Endothelial cell of umbilical vein (primary cell): Measurements from ENCODE around the gene ME3. TPM values are rescaled to one million over a fixed set of nuclear protein-coding genes. Genes with fewer than 3 reads are reported as not detected.

Experiments
- BruUV-seq: library from RNA; stranded (reverse); fragments of 400-500 nt; replicated peaks from 2 replicates; lab custom pipeline; 2021; lab: Mats Ljungman, UMichigan
- CTCF ChIA-PET: fragments of 300-600, 350-600 bp; sonication (Branson Sonifier 250); formaldehyde crosslinking; loops from one replicate; lab custom pipeline; 2021; ENCODE audit warnings: antibody characterized with exemption, inconsistent platforms; lab: Charles Lee
- POLR2A ChIA-PET: fragments of 300-600, 350-600 bp; sonication (Branson Sonifier 250); formaldehyde crosslinking; loops from one replicate; lab custom pipeline; 2021; ENCODE audit warnings: antibody characterized with exemption, inconsistent platforms; lab: Charles Lee
- DNase-seq: peaks from one replicate; pipeline ENCODE4 v3.0.0-alpha.2; 2011; ENCODE audit warnings: low read depth, low spot score
- FAIRE-seq: peaks from 2 replicates; lab custom pipeline; 2011; peaks lifted over from hg19 to GRCh38; lab: Jason Lieb, UNC
- H2AFZ ChIP-seq: 2 replicates; pipeline ENCODE4 v1.6.0; 2012; ENCODE audit warnings: low read depth, low read length, control low read depth, inconsistent platforms
- H3K27ac ChIP-seq: 2 replicates; pipeline ENCODE4 v1.5.1; 2011; ENCODE audit warnings: low read depth, mild to moderate bottlenecking, control low read depth, low read length, moderate library complexity; ENCODE audit not compliant: insufficient read depth
- H3K27me3 ChIP-seq, 2 experiments: 2 replicates each; pipeline versions ENCODE4 v1.6.0 to v1.6.1; 2011; ENCODE audit warnings: low read length in 2 of 2, mixed read lengths in 1 of 2; ENCODE audit not compliant: control insufficient read depth in 2 of 2, insufficient read depth in 2 of 2
- H3K36me3 ChIP-seq, 2 experiments: 2 replicates in 1 of 2; 3 replicates in 1 of 2; pipeline ENCODE4 v1.5.1; 2011; ENCODE audit warnings: low read length in 2 of 2, mild to moderate bottlenecking in 1 of 2, moderate library complexity in 1 of 2; ENCODE audit not compliant: control insufficient read depth in 2 of 2, insufficient read depth in 2 of 2; ENCODE audit errors: extremely low read depth in 1 of 2
- H3K4me1 ChIP-seq: 3 replicates; pipeline ENCODE4 v1.5.1; 2011; ENCODE audit warnings: mild to moderate bottlenecking, low read length; ENCODE audit not compliant: control insufficient read depth, insufficient read depth; ENCODE audit errors: extremely low read depth
- H3K4me2 ChIP-seq: 2 replicates; pipeline ENCODE4 v1.6.1; 2011; ENCODE audit warnings: low read length, control low read depth, mixed read lengths; ENCODE audit not compliant: insufficient read depth
- H3K4me3 ChIP-seq, 3 experiments: fragments of 200-600 bp in 1 of 3; sonication (generic), shearing (Covaris generic) in 1 of 3; replicated peaks in 1 of 3; 2 replicates each; pipeline ENCODE4 v1.5.1; 2011 to 2016; ENCODE audit warnings: control low read depth in 3 of 3, low read length in 3 of 3, mild to moderate bottlenecking in 2 of 3, inconsistent platforms in 1 of 3, low read depth in 1 of 3, moderate library complexity in 1 of 3; ENCODE audit not compliant: insufficient read depth in 1 of 3
- H3K79me2 ChIP-seq: 2 replicates; pipeline ENCODE4 v1.6.0; 2012; ENCODE audit warnings: low read length, inconsistent platforms; ENCODE audit not compliant: control insufficient read depth, insufficient read depth
- H3K9ac ChIP-seq: replicated peaks from 2 replicates; pipeline ENCODE3; 2011; ENCODE audit warnings: low read length, control low read depth; ENCODE audit not compliant: insufficient read depth; ENCODE audit errors: extremely low read depth
- H3K9me1 ChIP-seq: replicated peaks from 3 replicates; pipeline ENCODE4 v1.6.0; 2011; ENCODE audit warnings: mild to moderate bottlenecking, low read length; ENCODE audit not compliant: control insufficient read depth, insufficient read depth; ENCODE audit errors: extremely low read depth
- H3K9me3 ChIP-seq: replicated peaks from 2 replicates; pipeline ENCODE4 v1.5.1; 2012; ENCODE audit warnings: low read length, inconsistent platforms; ENCODE audit not compliant: control insufficient read depth, insufficient read depth
- H4K20me1 ChIP-seq: replicated peaks from 2 replicates; pipeline ENCODE3; 2011; ENCODE audit warnings: mild to moderate bottlenecking, low read length; ENCODE audit not compliant: control insufficient read depth, insufficient read depth; ENCODE audit errors: extremely low read depth
- CTCF ChIP-seq, 2 donors: IDR thresholded peaks; 1 replicate in 1 of 2; 2 replicates in 1 of 2; pipeline ENCODE4 v1.5.1; 2011; ENCODE audit warnings: low read length in 2 of 2, mild to moderate bottlenecking in 2 of 2, moderate library complexity in 2 of 2, control low read depth in 1 of 2, inconsistent platforms in 1 of 2, low read depth in 1 of 2; ENCODE audit not compliant: insufficient read depth in 1 of 2; ENCODE audit errors: extremely low read depth in 1 of 2
- EZH2 ChIP-seq: IDR thresholded peaks from 2 replicates; pipeline ENCODE4 v1.6.1; 2012; ENCODE audit warnings: borderline replicate concordance, low read depth, mild to moderate bottlenecking, moderate library complexity, low read length, inconsistent platforms; ENCODE audit not compliant: severe bottlenecking
- FOS ChIP-seq: IDR thresholded peaks from 2 replicates; pipeline ENCODE4 v1.6.1; 2011; ENCODE audit warnings: mild to moderate bottlenecking, low read length, moderate library complexity, borderline replicate concordance; ENCODE audit not compliant: insufficient read depth
- GATA2 ChIP-seq: IDR thresholded peaks from 2 replicates; pipeline ENCODE4 v1.7.0; 2011; ENCODE audit warnings: low read depth, mild to moderate bottlenecking, moderate library complexity, mixed read lengths, low read length; ENCODE audit not compliant: insufficient read length, insufficient read depth
- JUN ChIP-seq: IDR thresholded peaks from 2 replicates; pipeline ENCODE4 v1.6.1; 2011; ENCODE audit warnings: borderline replicate concordance, low read depth; ENCODE audit not compliant: insufficient read length, insufficient read depth
- MAX ChIP-seq: IDR thresholded peaks from 2 replicates; pipeline ENCODE4 v1.6.1; 2011; ENCODE audit not compliant: insufficient read depth, insufficient read length
- MYC ChIP-seq: IDR thresholded peaks from one replicate; pipeline ENCODE4 v1.6.1; 2011; ENCODE audit warnings: mild to moderate bottlenecking, low read depth, low read length
- POLR2A ChIP-seq: IDR thresholded peaks from 2 replicates; pipeline ENCODE4 v1.6.1; 2012; ENCODE audit warnings: low read depth, mild to moderate bottlenecking, control low read depth, low read length
- POLR2AphosphoS5 ChIP-seq: IDR thresholded peaks from 2 replicates; pipeline ENCODE4 v1.6.1; 2012; ENCODE audit warnings: low read depth, mild to moderate bottlenecking, control low read depth, low read length, moderate library complexity; ENCODE audit not compliant: insufficient read depth
- dilution Hi-C: fragments of 300-500 bp; cut with MboI; formaldehyde crosslinking; loops from one replicate; pipeline ENCODE4 v1.15.0; 2019; ENCODE audit warnings: low sequenced_read_pairs; ENCODE audit not compliant: extremely low pct_ligation_motif_present
- intact Hi-C: fragments of 100-400 bp; cut with micrococcal nuclease; formaldehyde crosslinking; loops from one replicate; pipeline ENCODE4 v1.10.0; 2022
- polyA plus RNA-seq, 4 experiments: library from polyadenylated mRNA; depleted of rRNA in 3 of 4; stranded (reverse) in 3 of 4; unstranded in 1 of 4; fragments of >200 nt; gene quantifications; 2 replicates each; pipeline versions ENCODE4 v1.2.1 to v1.2.3, GENCODE V29; 2011 to 2012; ENCODE audit warnings: missing spikeins in 1 of 4
- total RNA-seq: library from RNA; stranded (reverse); gene quantifications from 2 replicates; pipeline ENCODE4 v1.2.3, GENCODE V29; 2021

Gene ME3
- total and polyA plus RNA-seq, 2 donors (not counting 3 experiments of a cell fraction or from before 2014, with no cell fraction given), result 26.9 to 30.4 TPM

GRCh38 chr11:86431258-86431657 is 241.2 kb downstream of the ME3 start:
- no peak overlapping the region for H2AFZ ChIP-seq
- CTCF ChIA-PET, result interaction anchor here (1.4 kb wide), 1 partner anchor 70 kb away, joined by 3 read pairs; no protein-coding TSS in a partner anchor
- no peaks in the 10 kb centered on the region for H3K36me3 ChIP-seq
- DNase-seq (no peak), FAIRE-seq (no peak)
- H3K9me1 ChIP-seq, result no peaks in the 10 kb centered on the region
- no peak overlapping the region for H3K4me3 ChIP-seq
- POLR2A ChIA-PET, result no interaction called here
- H4K20me1 ChIP-seq, result no peaks in the 10 kb centered on the region
- H3K79me2 ChIP-seq, result no peaks in the 10 kb centered on the region
- H3K9me3 ChIP-seq, result no peaks in the 10 kb centered on the region
- intact Hi-C loops (no loop called here), dilution Hi-C loops (no loop called here)
- H3K9ac ChIP-seq, result no peak overlapping the region
- no peaks in the 10 kb centered on the region for H3K4me1 ChIP-seq
- H3K4me2 ChIP-seq, result no peak overlapping the region
- H3K27ac ChIP-seq, result no peak overlapping the region
- BruUV-seq, result no TSS peak
- TF ChIP-seq POLR2A (no peak), MAX (no peak), EZH2 (no peak), FOS (no peak), JUN (no peak), CTCF (IDR thresholded peaks at IDR 0.05; ENCODE audit: extremely low read depth in 1 of 2, insufficient read depth in 1 of 2, low read depth in 1 of 2, low read length in 2 of 2) (no peak), POLR2AphosphoS5 (no peak), MYC (no peak), GATA2 (no peak)
- H3K27me3 ChIP-seq, result no peaks in the 10 kb centered on the region
